DMS114 treated with DMSO at 0.1 percent for 48 hours (cell line): ENCODE results near the gene ERCC3.
"Not testable (repeated sequence)": the region's sequence is repeated elsewhere in the genome, so short reads cannot be mapped to it uniquely, and the experiment has no call there.

Source experiments
- DNase-seq: peaks from one replicate; lab custom pipeline; 2025; ENCODE audit not compliant: unreplicated experiment; lab: John Stamatoyannopoulos, UW

Gene ERCC3

GRCh38 chr2:127279781-127280180 is 14.2 kb downstream of the ERCC3 start:
- DNase-seq, result no peak

- no peak for DNase-seq
These were observed 15.0 kb downstream of the ERCC3 start for GRCh38 chr2:127278959-127279358.

DNA sequence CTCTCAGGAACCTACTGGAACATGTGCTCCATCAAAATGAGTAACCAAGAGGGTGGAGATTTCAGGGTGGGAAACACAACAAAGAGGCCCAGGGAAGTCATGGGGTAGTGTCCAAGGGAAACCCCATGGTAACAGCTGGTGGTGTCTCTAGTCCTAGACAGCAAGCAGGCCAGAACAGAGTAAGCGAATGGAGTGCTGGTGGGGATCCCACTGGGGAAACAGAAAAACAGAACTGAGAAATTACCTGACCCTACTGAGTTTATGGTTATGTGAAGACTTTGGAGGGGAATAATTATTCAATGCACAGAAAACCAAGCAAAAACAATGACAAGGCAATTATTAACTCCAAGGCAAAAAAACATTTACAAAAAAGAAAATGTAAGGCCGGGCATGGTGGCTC is 16.9 kb downstream of the ERCC3 start:
- no peak for DNase-seq

GRCh38 chr2:127275789-127276188 is 18.2 kb downstream of the ERCC3 start:
- no peak for DNase-seq

DNA sequence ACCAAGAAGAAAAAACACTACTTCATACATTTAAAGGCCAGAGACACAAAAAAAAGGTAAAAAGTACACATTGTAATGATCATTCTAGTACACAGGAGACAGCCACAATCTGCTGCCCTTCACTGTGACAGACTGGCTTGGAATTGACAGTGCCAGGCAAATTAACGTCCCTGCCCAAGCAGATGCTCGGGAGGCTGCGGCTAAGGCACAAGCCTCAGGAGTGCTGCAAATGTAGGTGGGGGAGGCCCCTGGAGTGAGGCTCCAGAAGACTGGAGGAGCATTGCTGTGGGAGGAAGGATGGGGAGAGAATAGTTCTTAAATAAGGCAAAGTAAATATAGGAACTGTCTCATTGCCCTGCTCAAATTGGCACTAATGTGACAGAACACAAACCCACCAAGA is 18.6 kb downstream of the ERCC3 start:
- DNase-seq, result no peak

DNA sequence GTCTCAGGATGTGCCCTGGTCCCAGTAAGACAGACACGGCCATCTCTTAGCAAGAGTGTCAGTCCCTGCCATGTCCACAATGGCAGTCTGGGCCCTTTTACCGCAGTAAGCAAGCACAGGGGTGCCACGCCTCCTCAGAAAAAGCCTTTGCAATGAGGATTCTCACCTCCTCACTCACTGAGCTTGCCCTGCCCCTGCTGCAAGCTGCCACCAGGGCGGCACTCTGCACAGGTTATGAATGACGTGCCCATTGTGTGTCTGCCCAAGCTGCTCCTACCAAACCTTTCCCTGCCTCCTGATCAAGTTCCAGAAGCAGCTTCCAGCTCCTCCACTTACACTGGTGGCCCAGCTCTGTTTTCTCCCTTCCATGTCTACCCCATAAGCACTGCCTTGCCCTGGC is 23.3 kb downstream of the ERCC3 start:
- DNase-seq, result no peak

- DNase-seq, result no peak
These were observed 32.0 kb downstream of the ERCC3 start for GRCh38 chr2:127261804-127262406.

- no peak for DNase-seq
These were observed 34.6 kb downstream of the ERCC3 start for GRCh38 chr2:127259355-127259754.

DNA sequence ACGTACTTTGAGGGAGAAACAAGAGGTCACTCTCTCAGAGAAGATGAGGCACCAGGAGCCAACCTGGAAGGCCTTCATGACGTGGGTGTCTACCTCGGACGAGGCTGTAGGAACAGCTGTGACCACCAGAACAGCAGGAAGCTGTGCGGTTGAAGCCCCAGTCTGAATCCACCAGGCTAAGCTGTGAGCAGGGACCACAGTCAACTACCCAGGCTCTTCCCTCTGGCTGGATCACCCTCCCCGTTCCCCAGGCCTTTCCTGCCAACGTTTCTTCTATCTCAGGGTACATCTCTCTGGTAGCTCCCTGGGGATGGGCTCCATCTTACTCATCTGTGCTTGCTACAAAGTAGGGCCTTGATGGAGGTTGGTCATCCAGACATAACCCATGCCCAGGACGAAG is 37.1 kb downstream of the ERCC3 start:
- DNase-seq, result no peak

DNA sequence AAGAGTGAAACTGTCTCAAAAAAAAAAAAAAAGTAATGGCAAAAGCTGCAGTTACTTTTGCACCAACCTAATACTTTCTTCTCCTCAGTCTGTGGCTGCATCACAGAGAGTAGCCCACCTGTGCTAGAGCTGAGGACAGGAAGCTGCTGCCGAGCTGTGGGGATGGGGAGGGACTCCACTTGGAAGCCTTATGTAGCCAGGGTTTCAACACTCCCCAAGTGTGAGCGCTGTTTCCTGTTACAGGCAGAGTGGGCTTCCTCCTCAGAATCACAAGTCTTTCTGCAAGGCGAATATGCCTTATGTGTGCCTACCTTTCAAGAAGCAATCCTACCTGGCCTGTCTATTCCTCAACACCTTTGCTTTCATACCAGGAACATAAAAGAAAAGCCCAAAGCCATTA is 37.6 kb downstream of the ERCC3 start:
- DNase-seq, result no peak

DNA sequence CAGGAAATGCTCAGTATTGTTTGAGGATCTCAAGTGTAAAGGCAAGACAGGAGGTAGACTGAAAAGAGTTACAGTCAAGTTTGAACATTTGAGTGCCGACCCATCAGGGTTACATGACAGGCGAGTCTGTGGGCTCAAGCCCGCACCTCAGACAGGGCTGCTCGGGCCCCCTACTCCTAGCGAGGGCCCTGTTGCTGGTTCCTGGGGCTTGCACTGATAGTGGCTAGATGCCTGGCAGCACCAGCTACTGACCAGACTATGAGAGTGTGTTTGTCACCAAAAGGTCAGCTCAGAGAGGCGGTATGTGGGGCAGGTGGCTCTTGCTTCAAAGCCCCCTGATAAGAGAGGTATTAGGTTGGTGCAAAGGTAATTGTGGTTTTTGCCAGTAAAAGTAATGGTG is 38.2 kb downstream of the ERCC3 start:
- no peak for DNase-seq

GRCh38 chr2:127255146-127255545 is 38.8 kb downstream of the ERCC3 start:
- no peak for DNase-seq

DNA sequence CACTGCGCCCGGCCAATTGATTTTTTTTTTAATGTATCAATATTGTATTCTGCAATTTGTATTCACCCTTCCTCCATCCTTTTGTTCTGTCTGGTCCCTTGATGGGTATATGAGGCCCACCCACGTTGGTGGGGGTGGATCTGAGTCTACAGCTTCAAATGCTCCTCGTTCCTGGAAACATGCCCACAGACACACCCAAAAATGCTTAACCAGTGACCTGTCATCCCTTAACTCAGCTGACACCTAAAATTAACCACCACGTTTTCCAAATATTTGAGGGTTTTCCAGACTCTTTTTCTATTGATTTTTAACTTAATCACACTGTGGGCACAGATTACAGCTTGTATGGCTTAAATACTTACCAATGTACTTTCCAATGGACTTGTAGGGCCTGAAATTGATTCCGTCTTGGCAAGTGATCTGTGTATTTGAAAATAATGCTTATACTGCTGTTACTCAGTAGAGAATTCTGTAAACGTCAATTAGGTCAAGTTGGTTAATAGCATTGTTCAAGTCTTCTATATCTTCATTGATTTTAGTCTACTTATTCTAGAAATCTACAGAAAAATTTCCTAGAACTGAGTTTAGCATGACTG is 39.5 kb downstream of the ERCC3 start:
- no peak for DNase-seq

- DNase-seq, result not testable (repeated sequence)
These were observed 52.8 kb downstream of the ERCC3 start for GRCh38 chr2:127241184-127241583.

DNA sequence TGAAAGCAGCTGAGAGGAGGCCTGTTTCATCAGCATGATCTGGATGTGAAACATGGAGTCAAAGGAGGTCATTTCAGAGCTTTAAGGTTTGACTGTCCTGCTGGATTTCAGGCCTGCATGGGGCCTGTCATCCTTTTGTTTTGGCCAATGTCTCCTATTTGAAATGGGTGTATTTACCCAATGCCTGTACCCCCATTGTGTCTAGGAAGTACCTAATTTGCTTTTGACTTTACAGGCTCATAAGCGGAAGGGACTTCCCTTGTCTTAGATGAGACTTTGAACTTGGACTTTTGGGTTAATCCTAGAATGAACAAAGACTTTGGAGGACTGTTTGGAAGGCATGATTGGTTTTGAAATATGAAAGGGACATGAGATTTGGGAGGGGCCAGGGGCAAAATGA is 54.5 kb downstream of the ERCC3 start:
- no peak for DNase-seq

GRCh38 chr2:127237768-127238167 is 56.2 kb downstream of the ERCC3 start:
- not testable (repeated sequence) for DNase-seq

DNA sequence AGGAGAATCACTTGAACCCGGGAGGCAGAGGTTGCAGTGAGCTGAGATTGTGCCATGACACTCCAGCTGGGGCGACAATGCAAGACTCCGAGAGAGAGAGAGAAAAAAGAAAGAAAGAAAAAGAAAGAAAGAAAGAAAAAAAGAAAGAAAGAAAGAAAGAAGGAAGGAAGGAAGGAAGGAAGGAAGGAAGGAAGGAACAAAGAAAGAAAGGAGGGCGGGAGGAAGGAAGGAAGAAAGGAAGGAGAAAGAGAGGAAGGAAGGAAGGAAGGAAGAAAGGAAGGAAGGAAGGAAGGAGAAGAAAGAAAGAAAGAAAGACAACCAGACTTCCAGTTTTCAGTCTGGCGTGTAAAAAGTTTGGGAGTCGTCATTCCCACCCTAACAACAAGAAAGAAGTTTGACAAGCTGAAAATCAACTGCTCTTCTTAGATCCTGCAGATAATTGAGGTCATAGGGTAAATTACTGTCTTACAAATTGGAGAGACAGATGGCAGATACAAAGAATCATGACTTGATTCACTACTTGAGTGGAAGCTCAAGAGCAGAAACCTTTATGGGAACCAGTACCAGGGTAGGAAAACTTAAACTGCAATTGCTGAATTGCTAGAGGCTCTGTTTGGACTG is 58.8 kb downstream of the ERCC3 start:
- no peak for DNase-seq

DNA sequence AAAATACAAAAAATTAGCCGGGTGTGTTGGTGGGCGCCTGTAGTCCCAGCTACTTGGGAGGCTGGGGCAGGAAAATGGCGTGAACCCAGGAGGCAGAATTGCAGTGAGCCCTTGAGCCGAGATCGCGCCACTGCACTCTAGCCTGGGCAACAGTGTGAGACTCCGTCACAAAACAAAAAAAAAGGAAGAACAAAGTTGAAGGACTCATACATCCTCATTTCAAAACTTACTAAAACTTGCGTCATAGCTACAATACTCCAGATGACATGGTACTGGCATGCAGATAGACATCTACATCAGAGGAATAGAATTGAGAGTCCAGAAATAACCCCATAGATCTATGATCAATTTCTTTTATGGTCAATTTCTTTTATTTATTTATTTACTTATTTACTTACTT is 60.2 kb downstream of the ERCC3 start:
- no peak for DNase-seq

- no peak for DNase-seq
These were observed 62.6 kb downstream of the ERCC3 start for GRCh38 chr2:127231130-127231865.

- no peak for DNase-seq
These were observed 64.4 kb downstream of the ERCC3 start for GRCh38 chr2:127229555-127229954.

- DNase-seq, result no peak
These were observed 65.8 kb downstream of the ERCC3 start for GRCh38 chr2:127228102-127228501.

GRCh38 chr2:127227264-127227660 is 66.7 kb downstream of the ERCC3 start:
- not testable (repeated sequence) for DNase-seq
